ENCODE measurements around the gene JCAD.

GRCh38 chr10:30041196-30042105, 17.9 kb downstream of the JCAD start:
- TF ChIP-seq POLR2A (IDR thresholded peaks at IDR 0.05) (no peak), CTCF (IDR thresholded peaks at IDR 0.05) (no peak)

All from uterus (tissue), 2 donors.